K562 (cell line): Measurements from ENCODE around the gene EML3. TPM values are rescaled to one million over a fixed set of nuclear protein-coding genes. Genes with fewer than 3 reads are reported as not detected.

ENCODE experiments used
- ARID4B ChIP-seq: sonication (generic); formaldehyde crosslinking; IDR thresholded peaks from 2 replicates; pipeline ENCODE4 v1.8.0; 2022; ENCODE audit warnings: mild to moderate bottlenecking, missing genetic modification reagents
- FOS ChIP-seq: IDR thresholded peaks from 3 replicates; pipeline ENCODE4 v1.6.1; 2011; ENCODE audit not compliant: insufficient read length; ENCODE audit errors: extremely low read depth
- HNRNPUL1 ChIP-seq: fragments of 200-400 bp; formaldehyde crosslinking; IDR thresholded peaks from 2 replicates; pipeline ENCODE4 v1.6.1; 2017; ENCODE audit warnings: low read length
- KDM5B ChIP-seq: fragments of 200-600 bp; sonication (generic); IDR thresholded peaks from 2 replicates; pipeline ENCODE4 v1.6.1; 2012; ENCODE audit warnings: low read depth, mild to moderate bottlenecking, moderate library complexity, low read length, control low read depth, inconsistent platforms; ENCODE audit not compliant: insufficient replicate concordance
- POLR2A ChIP-seq: fragments of 450-650 bp; conservative IDR thresholded peaks from 2 replicates; pipeline ENCODE4 v1.6.1; 2016
- TAF7 ChIP-seq: fragments of 450-650 bp; IDR thresholded peaks from 2 replicates; pipeline ENCODE4 v1.6.1; 2016; ENCODE audit warnings: missing genetic modification characterization, missing compliant biosample characterization
- ZBTB5 ChIP-seq: fragments of 450-650 bp; IDR thresholded peaks from 2 replicates; pipeline ENCODE4 v1.6.1; 2017; ENCODE audit warnings: antibody characterized with exemption
- ZC3H11A ChIP-seq: IDR thresholded peaks from 2 replicates; pipeline ENCODE4 v1.6.1; 2012; ENCODE audit warnings: low read depth, low read length, improper control_type of control experiment
- ZFP91 ChIP-seq: sonication (generic); formaldehyde crosslinking; IDR thresholded peaks from 2 replicates; pipeline ENCODE4 v1.8.0; 2022; ENCODE audit warnings: mild to moderate bottlenecking, missing genetic modification reagents
- ZMIZ1 ChIP-seq, 2 experiments: fragments of 150-350 bp in 1 of 2; IDR thresholded peaks; 2 replicates each; pipeline ENCODE4 v1.6.1; 2012 to 2016; ENCODE audit warnings: low read depth in 2 of 2, low read length in 2 of 2, mild to moderate bottlenecking in 1 of 2, moderate library complexity in 1 of 2
- ZNF274 ChIP-seq: IDR thresholded peaks from 2 replicates; pipeline ENCODE4 v1.6.1; 2011; ENCODE audit warnings: low read depth, mild to moderate bottlenecking, low read length, moderate library complexity, borderline replicate concordance
- ZNF444 ChIP-seq: fragments of 250-450 bp; sonication (Bioruptor Pico); IDR thresholded peaks from 2 replicates; pipeline ENCODE4 v1.4.0; 2020; ENCODE audit warnings: mild to moderate bottlenecking, moderate library complexity
- polyA plus RNA-seq, 8 experiments: library from polyadenylated mRNA; depleted of rRNA in 4 of 8; stranded (reverse) in 5 of 8; unstranded in 3 of 8; fragments of >200 nt; fragmentation: Nextera tagmentation in 2 of 8; fragmentation: Illumina TruSeq in 1 of 8; extraction: Ambion mirVana in 2 of 8; extraction: Trizol in 1 of 8; gene quantifications; 2 replicates each; pipeline versions ENCODE4 v1.2.1 to v1.2.3, GENCODE V29; 2011 to 2014; ENCODE audit warnings: inconsistent platforms in 1 of 8, missing spikeins in 1 of 8
- total RNA-seq, 7 experiments: library from RNA; depleted of rRNA in 6 of 7; stranded (reverse); fragments of >200 nt in 6 of 7; fragmentation: Illumina TruSeq in 2 of 7; extraction: Trizol in 2 of 7; gene quantifications; 2 replicates each; pipeline versions ENCODE4 v1.2.1 to v1.2.3, GENCODE V29; 2011 to 2021; ENCODE audit warnings: low replicate concordance in 1 of 7

The EML3 gene
- total and polyA plus RNA-seq, 9 of the 15 experiments (the other 6 are each of a cell fraction or from before 2014, with no cell fraction given): 0.32 to 90.5 (median 26.4) TPM

- TF ChIP-seq ZBTB5 (no peak), FOS (no peak), ZNF444 (CRISPR knock-in tag) (no peak), HNRNPUL1 (no peak), POLR2A (peak; percentile 70), ZNF274 (no peak), ZMIZ1 (IDR thresholded peaks at IDR 0.05; ENCODE audit: low read depth in 2 of 2, low read length in 2 of 2) (no peak), TAF7 (no peak; the same call in 1 of the 2 replicates), ZC3H11A (no peak), ARID4B (CRISPR knock-in tag) (peak; percentile 57), ZFP91 (CRISPR knock-in tag) (no peak), KDM5B (peak; percentile 42)
Observed at GRCh38 chr11:62611705-62612365, 740 bp downstream of the EML3 start (continued).
